ACC112 (cell line): Measurements from ENCODE around the gene NHERF2.

Experiments used
- H2AFZ ChIP-seq: fragments of 200-600 bp; sonication (generic); one replicate; pipeline ENCODE4 v1.6.0; 2017; ENCODE audit warnings: antibody characterized with exemption, low read length; ENCODE audit not compliant: unreplicated experiment
- H3K27ac ChIP-seq: fragments of 200-600 bp; sonication (generic); 2 replicates; pipeline ENCODE4 v1.5.1; 2014; ENCODE audit warnings: low read depth, mild to moderate bottlenecking, antibody characterized with exemption, low read length, moderate library complexity
- H3K27me3 ChIP-seq: fragments of 200-600 bp; sonication (generic); 2 replicates; pipeline ENCODE4 v1.6.1; 2014; ENCODE audit warnings: mild to moderate bottlenecking, antibody characterized with exemption, low read length, moderate library complexity, mixed read lengths; ENCODE audit not compliant: insufficient read depth
- H3K36me3 ChIP-seq: fragments of 200-600 bp; sonication (generic); 2 replicates; pipeline ENCODE4 v1.6.1; 2016; ENCODE audit warnings: mild to moderate bottlenecking, antibody characterized with exemption, low read length, moderate library complexity, mixed read lengths; ENCODE audit not compliant: insufficient read depth
- H3K4me1 ChIP-seq: fragments of 200-600 bp; sonication (generic); one replicate; pipeline ENCODE4 v1.6.1; 2016; ENCODE audit warnings: low read length, mixed read lengths; ENCODE audit not compliant: insufficient read depth, unreplicated experiment, control insufficient read depth
- H3K4me3 ChIP-seq: fragments of 200-600 bp; sonication (generic); 2 replicates; pipeline ENCODE4 v1.5.1; 2014; ENCODE audit warnings: mild to moderate bottlenecking, low read depth, low read length
- H3K79me2 ChIP-seq: fragments of 200-600 bp; sonication (generic); one replicate; pipeline ENCODE4 v1.6.0; 2016; ENCODE audit warnings: low read length; ENCODE audit not compliant: control insufficient read depth, unreplicated experiment, insufficient read depth

Gene NHERF2

DNA sequence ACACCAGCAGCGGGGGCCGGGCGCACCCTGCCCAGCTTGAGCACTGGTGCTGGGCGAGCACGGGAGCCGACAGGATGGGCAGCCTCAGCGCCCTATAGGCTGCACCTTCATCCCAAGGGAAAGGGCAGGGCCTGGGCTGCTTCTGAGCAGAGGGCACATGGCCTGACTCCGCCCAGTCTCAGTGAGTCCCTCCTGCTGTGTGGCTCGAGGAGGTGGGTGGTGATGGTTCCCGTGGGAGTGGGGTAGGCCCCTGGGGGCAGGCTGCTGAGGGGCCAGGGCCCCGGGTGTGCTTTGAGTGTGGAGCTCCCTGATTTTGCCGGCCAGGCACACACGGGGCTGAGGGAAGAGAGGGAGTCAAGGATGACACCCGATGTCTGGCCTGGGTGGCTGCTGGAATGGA, 59.0 kb downstream of the NHERF2 start:
- Histone ChIP-seq H2AFZ (no peak overlapping the region), H3K4me3 (no peak overlapping the region), H3K27ac (no peak overlapping the region), H3K79me2 (no peaks in the 10 kb centered on the region), H3K36me3 (peaks cover 8% of the 10 kb centered on the region; the same call in 1 of the 2 replicates), H3K4me1 (no peaks in the 10 kb centered on the region), H3K27me3 (no peaks in the 10 kb centered on the region)

- no peak overlapping the region for H2AFZ ChIP-seq
- no peaks in the 10 kb centered on the region for H3K79me2 ChIP-seq
- no peak overlapping the region for H3K27ac ChIP-seq
- H3K4me3 ChIP-seq = no peak overlapping the region
- H3K27me3 ChIP-seq = no peaks in the 10 kb centered on the region
- H3K4me1 ChIP-seq = no peaks in the 10 kb centered on the region
- peaks cover 9% of the 10 kb centered on the region; the same call in 1 of the 2 replicates for H3K36me3 ChIP-seq
Observed at GRCh38 chr16:2086106-2086742, 59.5 kb downstream of the NHERF2 start.

DNA sequence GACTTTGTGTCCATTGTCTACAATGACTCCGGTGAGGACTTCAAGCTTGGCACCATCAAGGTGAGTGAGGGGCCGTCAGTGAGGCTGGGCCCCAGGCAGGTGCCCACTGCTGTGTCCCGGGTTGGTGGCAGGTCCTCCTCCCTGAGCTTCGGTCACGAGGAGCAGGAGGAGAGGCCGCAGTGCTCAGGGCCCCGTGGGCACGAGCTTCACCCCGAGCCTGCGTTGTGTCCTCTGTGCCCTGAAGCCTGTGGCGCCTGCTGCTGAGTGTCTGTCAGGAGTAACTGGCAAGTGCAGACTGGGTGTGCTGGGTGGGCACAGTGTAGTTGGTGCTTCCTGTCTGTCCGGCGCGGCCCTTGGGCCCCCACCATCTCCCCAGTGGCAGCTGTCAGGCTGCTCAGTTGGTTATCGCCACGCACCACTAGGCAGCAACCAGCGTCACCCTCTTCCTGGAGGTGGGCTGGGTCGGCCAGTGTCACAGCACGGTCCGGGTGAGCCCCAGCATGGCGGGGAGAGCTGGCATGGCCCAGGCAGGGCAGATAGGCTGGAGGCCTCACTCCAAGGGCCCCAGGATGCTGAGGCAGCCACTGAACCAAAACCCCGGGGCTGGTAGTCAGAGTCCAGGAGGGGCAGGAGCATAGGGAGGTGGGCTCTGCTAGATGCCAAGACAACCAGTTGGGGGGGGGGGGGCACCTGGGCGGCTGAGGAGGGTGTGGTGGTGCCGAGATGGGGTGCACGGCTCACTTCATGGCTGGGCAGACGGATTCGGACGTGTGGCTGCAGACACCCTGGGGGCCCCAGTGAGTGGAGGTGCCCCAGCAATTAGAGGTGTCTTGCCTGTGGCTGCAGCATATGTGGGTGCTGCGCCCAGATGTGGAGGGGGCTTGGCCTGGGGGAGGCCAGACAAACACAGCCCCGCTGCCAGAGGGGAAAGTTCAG, 60.4 kb downstream of the NHERF2 start:
- peaks cover 16% of the 10 kb centered on the region; the same call in 1 of the 2 replicates for H3K36me3 ChIP-seq
- no peak overlapping the region for H3K4me3 ChIP-seq
- H3K79me2 ChIP-seq = no peaks in the 10 kb centered on the region
- no peaks in the 10 kb centered on the region for H3K4me1 ChIP-seq
- H3K27ac ChIP-seq = no peak overlapping the region
- H3K27me3 ChIP-seq = no peaks in the 10 kb centered on the region
- H2AFZ ChIP-seq = no peak overlapping the region

- Histone ChIP-seq H2AFZ (no peak overlapping the region), H3K27me3 (no peaks in the 10 kb centered on the region), H3K4me3 (no peak overlapping the region), H3K4me1 (no peaks in the 10 kb centered on the region), H3K79me2 (no peaks in the 10 kb centered on the region), H3K27ac (no peak overlapping the region), H3K36me3 (peaks cover 21% of the 10 kb centered on the region; the same call in 1 of the 2 replicates)
Observed at GRCh38 chr16:2087748-2088631, 61.3 kb downstream of the NHERF2 start.
